HL-60 (cell line): ENCODE data around the gene TRIP6.

Experiments used
- DNase-seq, 2 experiments: peaks; one replicate each; pipeline ENCODE4 v3.0.0-alpha.2; 2010 to 2020; ENCODE audit warnings: low read depth in 1 of 2, low spot score in 1 of 2
- H3K27ac ChIP-seq: fragments of 250-450 bp; sonication (Bioruptor Pico); replicated peaks from 2 replicates; pipeline ENCODE4 v1.5.1; 2020; ENCODE audit warnings: mild to moderate bottlenecking, moderate library complexity
- H3K27me3 ChIP-seq: fragments of 250-450 bp; sonication (Bioruptor Pico); 2 replicates; pipeline ENCODE4 v1.5.1; 2021; ENCODE audit warnings: mild to moderate bottlenecking, moderate library complexity; ENCODE audit not compliant: insufficient read depth, poor library complexity, severe bottlenecking
- H3K4me3 ChIP-seq: replicated peaks from 2 replicates; pipeline ENCODE4 v1.5.1; 2011; ENCODE audit warnings: mild to moderate bottlenecking, control low read depth, low read length; ENCODE audit not compliant: insufficient read depth
- GABPA ChIP-seq: IDR thresholded peaks from 2 replicates; pipeline ENCODE4 v1.6.1; 2012; ENCODE audit warnings: low read depth
- POLR2AphosphoS5 ChIP-seq: IDR thresholded peaks from 2 replicates; pipeline ENCODE4 v1.6.1; 2012; ENCODE audit warnings: low read depth
- SPI1 ChIP-seq: IDR thresholded peaks from 2 replicates; pipeline ENCODE4 v1.6.1; 2012; ENCODE audit warnings: low read depth, mild to moderate bottlenecking, borderline replicate concordance
- TF ChIP-seq, protein P1 (sequence below): IDR thresholded peaks from one replicate; pipeline ENCODE4 v1.5.1; 2011; ENCODE audit warnings: low read length, control low read depth, inconsistent platforms; ENCODE audit not compliant: insufficient read depth
- TF ChIP-seq, protein P2 (sequence below): IDR thresholded peaks from 2 replicates; pipeline ENCODE4 v1.6.1; 2012; ENCODE audit warnings: low read depth; ENCODE audit not compliant: insufficient replicate concordance

The TRIP6 gene

DNA sequence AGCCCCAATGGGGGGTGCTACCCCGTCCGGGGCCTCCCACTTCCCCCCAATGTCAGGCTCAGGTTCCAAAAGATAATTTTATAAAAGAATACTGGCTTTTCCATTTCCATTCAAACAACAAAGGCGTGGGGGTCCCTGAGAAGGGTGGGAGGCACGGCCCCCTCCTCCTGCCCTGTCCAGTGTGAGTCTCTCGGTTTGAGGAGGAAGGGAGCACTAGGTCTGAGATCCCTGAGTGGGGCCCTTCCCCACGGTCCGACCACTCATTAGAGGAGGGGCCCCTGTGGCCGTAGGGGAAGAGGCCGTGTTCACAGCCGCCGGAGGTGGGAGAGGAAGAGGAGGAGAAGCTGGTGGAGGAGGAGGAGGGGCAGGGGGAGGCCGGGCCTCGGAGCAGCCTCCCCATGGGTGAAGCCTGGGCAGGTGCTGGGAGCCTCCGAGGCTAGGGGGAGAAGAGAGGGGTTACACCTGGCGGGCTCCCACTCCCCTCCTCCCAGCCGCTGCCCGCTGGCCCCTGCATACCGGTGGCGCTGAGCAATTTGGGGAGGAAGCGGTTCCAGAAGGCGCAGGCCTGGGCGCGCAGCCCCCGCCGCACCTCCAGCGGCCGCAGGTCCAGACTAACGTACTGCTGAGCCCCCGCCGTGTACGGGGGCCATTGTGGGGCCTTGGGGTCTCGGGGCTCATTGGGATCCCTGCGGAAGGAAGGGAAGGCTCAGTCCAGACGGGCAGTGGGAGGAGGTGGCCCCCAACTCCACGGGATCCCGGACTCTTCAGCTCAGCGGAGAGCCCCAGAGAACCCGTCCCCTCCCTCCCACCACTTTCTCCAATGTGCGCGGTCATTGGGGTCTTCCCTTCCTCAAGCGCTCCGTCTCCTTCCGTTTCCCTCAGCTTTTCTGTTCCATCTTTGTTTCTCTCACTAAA is 23.7 kb downstream of the TRIP6 start:
- DNase-seq, result no peak
- no peak overlapping the region; the same call in 1 of the 2 replicates for H3K4me3 ChIP-seq
- H3K27me3 ChIP-seq, result peaks cover 31% of the 10 kb centered on the region
- no peak overlapping the region for H3K27ac ChIP-seq
- TF ChIP-seq, protein P1, sequence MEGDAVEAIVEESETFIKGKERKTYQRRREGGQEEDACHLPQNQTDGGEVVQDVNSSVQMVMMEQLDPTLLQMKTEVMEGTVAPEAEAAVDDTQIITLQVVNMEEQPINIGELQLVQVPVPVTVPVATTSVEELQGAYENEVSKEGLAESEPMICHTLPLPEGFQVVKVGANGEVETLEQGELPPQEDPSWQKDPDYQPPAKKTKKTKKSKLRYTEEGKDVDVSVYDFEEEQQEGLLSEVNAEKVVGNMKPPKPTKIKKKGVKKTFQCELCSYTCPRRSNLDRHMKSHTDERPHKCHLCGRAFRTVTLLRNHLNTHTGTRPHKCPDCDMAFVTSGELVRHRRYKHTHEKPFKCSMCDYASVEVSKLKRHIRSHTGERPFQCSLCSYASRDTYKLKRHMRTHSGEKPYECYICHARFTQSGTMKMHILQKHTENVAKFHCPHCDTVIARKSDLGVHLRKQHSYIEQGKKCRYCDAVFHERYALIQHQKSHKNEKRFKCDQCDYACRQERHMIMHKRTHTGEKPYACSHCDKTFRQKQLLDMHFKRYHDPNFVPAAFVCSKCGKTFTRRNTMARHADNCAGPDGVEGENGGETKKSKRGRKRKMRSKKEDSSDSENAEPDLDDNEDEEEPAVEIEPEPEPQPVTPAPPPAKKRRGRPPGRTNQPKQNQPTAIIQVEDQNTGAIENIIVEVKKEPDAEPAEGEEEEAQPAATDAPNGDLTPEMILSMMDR, result no peak
- TF ChIP-seq POLR2AphosphoS5 (no peak), GABPA (no peak), SPI1 (no peak)
- TF ChIP-seq, protein P2, sequence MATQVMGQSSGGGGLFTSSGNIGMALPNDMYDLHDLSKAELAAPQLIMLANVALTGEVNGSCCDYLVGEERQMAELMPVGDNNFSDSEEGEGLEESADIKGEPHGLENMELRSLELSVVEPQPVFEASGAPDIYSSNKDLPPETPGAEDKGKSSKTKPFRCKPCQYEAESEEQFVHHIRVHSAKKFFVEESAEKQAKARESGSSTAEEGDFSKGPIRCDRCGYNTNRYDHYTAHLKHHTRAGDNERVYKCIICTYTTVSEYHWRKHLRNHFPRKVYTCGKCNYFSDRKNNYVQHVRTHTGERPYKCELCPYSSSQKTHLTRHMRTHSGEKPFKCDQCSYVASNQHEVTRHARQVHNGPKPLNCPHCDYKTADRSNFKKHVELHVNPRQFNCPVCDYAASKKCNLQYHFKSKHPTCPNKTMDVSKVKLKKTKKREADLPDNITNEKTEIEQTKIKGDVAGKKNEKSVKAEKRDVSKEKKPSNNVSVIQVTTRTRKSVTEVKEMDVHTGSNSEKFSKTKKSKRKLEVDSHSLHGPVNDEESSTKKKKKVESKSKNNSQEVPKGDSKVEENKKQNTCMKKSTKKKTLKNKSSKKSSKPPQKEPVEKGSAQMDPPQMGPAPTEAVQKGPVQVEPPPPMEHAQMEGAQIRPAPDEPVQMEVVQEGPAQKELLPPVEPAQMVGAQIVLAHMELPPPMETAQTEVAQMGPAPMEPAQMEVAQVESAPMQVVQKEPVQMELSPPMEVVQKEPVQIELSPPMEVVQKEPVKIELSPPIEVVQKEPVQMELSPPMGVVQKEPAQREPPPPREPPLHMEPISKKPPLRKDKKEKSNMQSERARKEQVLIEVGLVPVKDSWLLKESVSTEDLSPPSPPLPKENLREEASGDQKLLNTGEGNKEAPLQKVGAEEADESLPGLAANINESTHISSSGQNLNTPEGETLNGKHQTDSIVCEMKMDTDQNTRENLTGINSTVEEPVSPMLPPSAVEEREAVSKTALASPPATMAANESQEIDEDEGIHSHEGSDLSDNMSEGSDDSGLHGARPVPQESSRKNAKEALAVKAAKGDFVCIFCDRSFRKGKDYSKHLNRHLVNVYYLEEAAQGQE, result no peak

DNA sequence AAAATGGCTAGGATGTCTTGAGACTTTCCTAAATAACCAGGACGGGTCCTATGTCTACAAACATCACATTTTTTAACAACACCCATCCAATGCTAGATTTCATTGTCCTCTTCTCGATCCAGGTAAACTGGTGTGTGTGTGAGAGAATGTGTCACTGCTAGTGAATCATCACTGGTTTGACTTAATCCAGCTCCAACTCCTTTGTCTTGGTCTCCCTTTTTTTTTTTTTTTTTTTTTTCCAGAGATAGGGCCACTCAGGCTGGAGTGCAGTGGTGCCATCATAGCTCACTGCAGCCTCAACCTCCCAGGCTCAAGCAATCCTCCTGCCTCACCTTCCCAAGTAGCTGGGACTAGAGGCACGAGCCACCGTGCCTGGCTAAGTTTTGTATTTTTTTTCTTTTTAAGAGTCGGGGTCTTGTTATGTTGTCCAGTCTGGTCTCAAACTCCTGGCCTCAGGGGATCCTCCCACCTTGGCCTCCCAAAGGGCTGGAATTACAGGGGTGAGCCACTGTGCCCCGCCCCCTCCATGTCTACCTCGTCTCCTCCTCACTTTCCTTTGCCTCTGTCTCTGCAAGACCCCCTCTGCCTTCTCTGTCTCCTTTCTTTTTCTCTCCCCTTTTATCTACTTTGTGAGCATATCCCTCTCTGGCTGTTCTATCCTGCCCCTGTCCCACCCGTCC is 24.5 kb downstream of the TRIP6 start:
- no peak for DNase-seq
- no peak overlapping the region for H3K27ac ChIP-seq
- peaks cover 38% of the 10 kb centered on the region for H3K27me3 ChIP-seq
- H3K4me3 ChIP-seq, result no peak overlapping the region
- TF ChIP-seq, protein P2, result no peak
- TF ChIP-seq SPI1 (no peak), GABPA (no peak), POLR2AphosphoS5 (no peak)
- TF ChIP-seq, protein P1, result no peak

DNA sequence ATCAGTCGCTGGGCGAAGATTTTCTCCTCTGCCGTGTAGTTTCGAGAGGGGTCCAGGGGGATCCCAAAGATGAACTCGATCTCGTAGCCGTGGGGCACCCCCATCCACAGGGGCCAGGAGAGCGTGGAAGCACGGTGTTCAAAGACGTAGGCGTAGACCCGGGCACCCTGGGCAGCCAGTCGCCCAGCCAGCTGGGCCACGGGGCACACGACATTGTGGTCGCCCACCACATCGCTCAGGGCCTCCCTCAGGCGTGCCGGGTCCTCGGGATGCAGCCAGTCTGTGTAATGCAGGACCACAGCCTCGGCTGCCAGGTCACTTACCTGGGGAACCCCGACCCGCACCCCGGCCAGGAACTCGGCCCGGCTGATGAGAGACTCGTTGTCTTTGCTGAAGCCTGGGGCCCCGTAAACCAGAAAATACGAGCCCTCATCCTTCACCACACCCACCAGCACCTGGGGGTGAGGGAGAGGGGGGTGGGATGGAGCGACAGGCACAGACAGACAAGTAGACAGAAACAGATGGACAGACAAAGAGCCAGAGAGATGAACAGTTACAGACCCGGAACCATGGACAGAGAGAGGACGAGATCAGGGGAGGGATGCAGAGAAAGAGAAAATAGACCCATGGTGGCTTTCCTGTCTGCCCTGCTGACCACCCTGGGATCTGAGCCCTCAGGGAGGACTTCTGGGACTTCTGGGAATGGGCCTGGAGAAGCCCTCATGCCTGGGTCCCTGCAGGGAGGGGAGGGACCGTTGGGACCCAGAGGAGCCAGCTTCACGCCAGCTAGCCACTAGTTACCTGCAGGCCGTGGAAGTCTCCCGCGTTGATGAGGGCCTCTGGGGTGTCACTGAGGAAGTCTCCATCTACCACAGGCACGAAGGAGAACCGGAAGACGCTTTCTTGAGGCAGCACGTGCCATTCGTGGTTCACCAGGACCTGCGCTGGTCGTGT is 25.5 kb downstream of the TRIP6 start:
- Histone ChIP-seq H3K27ac (no peak overlapping the region), H3K4me3 (no peak overlapping the region), H3K27me3 (peaks cover 43% of the 10 kb centered on the region)
- peak in 1 of 2 experiments; percentile 23 for DNase-seq
- TF ChIP-seq, protein P2, result no peak
- TF ChIP-seq POLR2AphosphoS5 (no peak), SPI1 (no peak), GABPA (no peak)
- TF ChIP-seq, protein P1, result no peak
